Aorta (tissue), 5 donors: ENCODE data around the gene ATP2A1. TPM values are rescaled to one million over a fixed set of nuclear protein-coding genes. Genes with fewer than 3 reads are reported as not detected.

Experiments
- ATAC-seq: fragments of 200-7000 bp; cut with Tn5 transposase; one replicate; pipeline ENCODE4 v1.9.1; 2022; ENCODE audit warnings: moderate library complexity; ENCODE audit not compliant: low FRiP score
- DNase-seq, 2 donors: peaks; one replicate each; pipeline ENCODE4 v3.0.0-alpha.2; 2020
- H3K27ac ChIP-seq, 2 donors: one replicate each; pipeline ENCODE4 v1.5.1; 2013; ENCODE audit warnings: low read length in 2 of 2, mild to moderate bottlenecking in 2 of 2, moderate library complexity in 2 of 2, control low read depth in 1 of 2, inconsistent platforms in 1 of 2, low read depth in 1 of 2
- H3K27me3 ChIP-seq, 2 donors: one replicate each; pipeline ENCODE4 v1.6.1; 2013; ENCODE audit warnings: control low read depth in 1 of 2, low read length in 1 of 2, mild to moderate bottlenecking in 1 of 2, moderate library complexity in 1 of 2; ENCODE audit not compliant: insufficient read depth in 2 of 2, control insufficient read depth in 1 of 2
- H3K36me3 ChIP-seq, 2 donors: one replicate each; pipeline ENCODE4 v1.6.1; 2013; ENCODE audit warnings: control low read depth in 1 of 2, low read length in 1 of 2, mild to moderate bottlenecking in 1 of 2; ENCODE audit not compliant: insufficient read depth in 2 of 2, control insufficient read depth in 1 of 2
- H3K4me1 ChIP-seq, 2 donors: one replicate each; pipeline ENCODE4 v1.6.1; 2013; ENCODE audit warnings: low read length in 2 of 2, control low read depth in 1 of 2, mild to moderate bottlenecking in 1 of 2, moderate library complexity in 1 of 2; ENCODE audit not compliant: insufficient read depth in 2 of 2, control insufficient read depth in 1 of 2
- H3K4me3 ChIP-seq, 2 donors: one replicate each; pipeline ENCODE4 v1.5.1; 2013; ENCODE audit warnings: low read length in 2 of 2, control low read depth in 1 of 2, mild to moderate bottlenecking in 1 of 2
- H3K9me3 ChIP-seq: one replicate; pipeline ENCODE4 v1.6.1; 2013; ENCODE audit warnings: mild to moderate bottlenecking, low read length; ENCODE audit not compliant: control insufficient read depth
- WGBS, 2 donors: extraction: QIAGEN DNeasy Blood & Tissue Kit; methylation state at CpG; one replicate each; pipeline ENCODE4 v1.1.7; 2013; 5-methylcytosine and 5-hydroxymethylcytosine counted together
- intact Hi-C, 2 donors: fragments of 100-400 bp; cut with DNase I; formaldehyde crosslinking; loops; one replicate each; pipeline versions ENCODE4 v1.14.2 to v1.15.0; 2022
- polyA plus RNA-seq, 2 donors: library from polyadenylated mRNA; stranded (reverse); fragments of 200-250 nt; gene quantifications; one replicate each; pipeline ENCODE4 v1.2.3, GENCODE V29; 2013
- total RNA-seq, 2 donors: library from RNA; stranded (reverse); fragmentation: NEBNext Ultra II Directional; extraction: Animal tissue kit (Norgen Biotek cat#: 25700); gene quantifications; one replicate each; pipeline ENCODE4 v1.2.1, GENCODE V29; 2021
- donor health status: healthy with polysubstance abuse.
- donor health status: Bipolar disorder and iron deficiency.
- donor health status: DM: no; HTN: no; CAD: no.
- donor health status: DM: no; HTN: no; CAD: no.
- donor health status: DM: yes; HTN: yes; CAD: no.

Gene ATP2A1
- total and polyA plus RNA-seq, 4 donors, result 0.36 to 0.97 (median 0.43) TPM

GRCh38 chr16:28927815-28928214, 49.5 kb downstream of the ATP2A1 start:
- ATAC-seq (no peak), DNase-seq (no peak)
- Histone ChIP-seq H3K36me3 (no peaks in the 10 kb centered on the region), H3K27ac (no peak overlapping the region), H3K4me3 (no peak overlapping the region), H3K27me3 (no peaks in the 10 kb centered on the region), H3K9me3 (no peaks in the 10 kb centered on the region), H3K4me1 (no peaks in the 10 kb centered on the region)
- 92% methylated on average over 1 of the region's 1 CpG for WGBS, 2 donors
- intact Hi-C loops, result loop anchor here in 1 of 2 donors (5.0 kb wide), 1 partner anchor 66 kb away; the partner anchor contains the start of gene SH2B1

DNA sequence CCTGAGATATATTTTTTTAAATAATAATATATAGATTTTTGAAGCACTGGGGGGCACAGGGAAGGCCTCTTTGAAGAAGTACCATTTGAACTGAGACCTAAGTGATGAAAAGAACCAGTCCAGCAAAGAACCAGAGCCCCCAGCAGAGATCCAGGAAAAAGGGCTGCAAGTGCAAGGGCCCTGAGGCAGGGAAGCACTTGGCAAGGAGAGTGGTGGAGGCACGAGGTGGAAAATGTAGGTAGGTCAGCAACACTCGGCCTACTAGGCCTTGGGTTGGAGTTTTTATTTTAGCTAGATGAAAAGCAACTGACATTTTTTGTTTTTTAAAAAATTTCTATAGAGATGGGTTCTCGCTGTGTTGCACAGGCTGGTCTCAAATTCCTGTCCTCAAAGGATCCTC, 51.9 kb downstream of the ATP2A1 start:
- H3K9me3 ChIP-seq, result no peaks in the 10 kb centered on the region
- no peaks in the 10 kb centered on the region for H3K27me3 ChIP-seq
- intact Hi-C loops, result no loop called here
- H3K4me3 ChIP-seq, result no peak overlapping the region
- ATAC-seq (no peak), DNase-seq (no peak)
- WGBS, 2 donors, result 87 to 97% methylated on average over 3 of the region's 3 CpGs
- H3K36me3 ChIP-seq, result no peaks in the 10 kb centered on the region
- H3K27ac ChIP-seq, result no peak overlapping the region
- no peaks in the 10 kb centered on the region for H3K4me1 ChIP-seq

GRCh38 chr16:28930652-28931051, 52.4 kb downstream of the ATP2A1 start:
- no peak for DNase-seq
- Histone ChIP-seq H3K4me3 (no peak overlapping the region), H3K27ac (no peak overlapping the region), H3K27me3 (no peaks in the 10 kb centered on the region), H3K9me3 (no peaks in the 10 kb centered on the region), H3K36me3 (no peaks in the 10 kb centered on the region), H3K4me1 (no peaks in the 10 kb centered on the region)
- ATAC-seq, result no peak
- 81 to 86% methylated on average over 3 of the region's 3 CpGs for WGBS, 2 donors
- intact Hi-C loops, result no loop called here

- H3K27ac ChIP-seq, result no peak within 1 kb of the TSS
- H3K9me3 ChIP-seq, result no peaks in the 10 kb centered on the region
- no peaks in the 10 kb centered on the region for H3K4me1 ChIP-seq
- no peaks in the 10 kb centered on the region for H3K27me3 ChIP-seq
- H3K4me3 ChIP-seq, result no peak within 1 kb of the TSS
- WGBS, 2 donors, result 91% methylated on average over 10 of the region's 10 CpGs
- ATAC-seq, result no peak
- intact Hi-C loops, result no loop called here
- DNase-seq, result no peak
- H3K36me3 ChIP-seq, result no peaks in the 10 kb centered on the region
These were observed 53.5 kb downstream of the ATP2A1 start, which contains the start of gene CD19 for GRCh38 chr16:28931801-28932225. Gene CD19, plus strand, starts transcription at chr16:28931971. Its CDS starts 30 bp downstream, at chr16:28932001.

GRCh38 chr16:28932339-28933141, 54.3 kb downstream of the ATP2A1 start:
- Histone ChIP-seq H3K4me1 (no peaks in the 10 kb centered on the region), H3K9me3 (no peaks in the 10 kb centered on the region), H3K4me3 (no peak overlapping the region), H3K27me3 (no peaks in the 10 kb centered on the region), H3K36me3 (no peaks in the 10 kb centered on the region), H3K27ac (no peak overlapping the region)
- ATAC-seq (no peak), DNase-seq (no peak)
- intact Hi-C loops, result no loop called here
- WGBS, 2 donors, result 82 to 86% methylated on average over 19 to 20 of the region's 20 CpGs

DNA sequence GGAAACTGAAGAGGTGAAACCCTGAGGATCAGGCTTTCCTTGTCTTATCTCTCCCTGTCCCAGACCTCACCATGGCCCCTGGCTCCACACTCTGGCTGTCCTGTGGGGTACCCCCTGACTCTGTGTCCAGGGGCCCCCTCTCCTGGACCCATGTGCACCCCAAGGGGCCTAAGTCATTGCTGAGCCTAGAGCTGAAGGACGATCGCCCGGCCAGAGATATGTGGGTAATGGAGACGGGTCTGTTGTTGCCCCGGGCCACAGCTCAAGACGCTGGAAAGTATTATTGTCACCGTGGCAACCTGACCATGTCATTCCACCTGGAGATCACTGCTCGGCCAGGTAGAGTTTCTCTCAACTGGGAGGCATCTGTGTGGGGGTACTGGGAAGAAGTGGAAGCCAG, 54.9 kb downstream of the ATP2A1 start:
- no peak for DNase-seq
- Histone ChIP-seq H3K27ac (no peak overlapping the region), H3K9me3 (no peaks in the 10 kb centered on the region), H3K36me3 (no peaks in the 10 kb centered on the region), H3K4me1 (no peaks in the 10 kb centered on the region), H3K27me3 (no peaks in the 10 kb centered on the region), H3K4me3 (no peak overlapping the region)
- intact Hi-C loops, result no loop called here
- WGBS, 2 donors, result 71 to 73% methylated on average over 8 of the region's 8 CpGs
- no peak for ATAC-seq

DNA sequence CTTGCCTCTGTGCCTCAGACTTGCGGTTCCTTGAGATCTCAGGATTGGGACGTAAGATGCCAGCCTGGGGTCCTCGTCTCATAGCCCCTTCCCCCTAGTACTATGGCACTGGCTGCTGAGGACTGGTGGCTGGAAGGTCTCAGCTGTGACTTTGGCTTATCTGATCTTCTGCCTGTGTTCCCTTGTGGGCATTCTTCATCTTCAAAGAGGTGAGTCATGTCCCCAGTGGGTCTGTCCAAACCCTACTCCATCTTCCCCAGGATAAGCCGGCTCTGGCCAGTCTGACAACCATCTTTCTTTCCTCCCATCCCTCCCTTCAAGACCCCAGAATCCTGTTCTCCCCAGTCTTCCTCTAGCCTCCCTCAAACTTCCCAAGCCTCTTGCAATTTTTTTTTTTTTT, 57.1 kb downstream of the ATP2A1 start:
- no peak for ATAC-seq
- no peaks in the 10 kb centered on the region for H3K36me3 ChIP-seq
- no peak overlapping the region for H3K4me3 ChIP-seq
- intact Hi-C loops, result no loop called here
- H3K27me3 ChIP-seq, result no peaks in the 10 kb centered on the region
- no peaks in the 10 kb centered on the region for H3K4me1 ChIP-seq
- no peak for DNase-seq
- WGBS, 2 donors, result 80 to 87% methylated on average over 4 of the region's 4 CpGs
- no peak overlapping the region for H3K27ac ChIP-seq
- no peaks in the 10 kb centered on the region for H3K9me3 ChIP-seq

GRCh38 chr16:28935924-28936783, 57.9 kb downstream of the ATP2A1 start:
- no peaks in the 10 kb centered on the region for H3K4me1 ChIP-seq
- intact Hi-C loops, result no loop called here
- H3K4me3 ChIP-seq, result no peak overlapping the region
- H3K36me3 ChIP-seq, result no peaks in the 10 kb centered on the region
- 26 to 28% methylated on average over 36 of the region's 36 CpGs for WGBS, 2 donors
- ATAC-seq (peak; percentile 94), DNase-seq (peak; percentile 91 to 93)
- no peaks in the 10 kb centered on the region for H3K27me3 ChIP-seq
- no peaks in the 10 kb centered on the region for H3K9me3 ChIP-seq
- H3K27ac ChIP-seq, result no peak overlapping the region
